HEK293 (cell line): ENCODE data around the gene FZD10.

Source experiments
- CTCF ChIA-PET: fragments of 350-600 bp; formaldehyde crosslinking; extraction: SDS; loops from one replicate; lab custom pipeline; 2021; ENCODE audit warnings: antibody characterized with exemption; lab: Yijun Ruan, JAX
- POLR2A ChIA-PET: fragments of 300-600 bp; formaldehyde crosslinking; extraction: SDS; loops from one replicate; lab custom pipeline; 2020; ENCODE audit warnings: antibody characterized with exemption, inconsistent platforms; lab: Yijun Ruan, JAX
- H3K27ac ChIP-seq: fragments of 200-500 bp; sonication (Bioruptor generic); 2 replicates; pipeline ENCODE4 v1.5.1; 2014; ENCODE audit warnings: low read depth, low read length, control low read depth, inconsistent platforms; ENCODE audit errors: extremely low read depth
- H3K36me3 ChIP-seq, 2 experiments: fragments of 200-500 bp in 1 of 2; sonication (Bioruptor generic) in 1 of 2; 1 replicate in 1 of 2; 2 replicates in 1 of 2; pipeline ENCODE4 v1.5.1; 2014 to 2017; ENCODE audit warnings: inconsistent platforms in 2 of 2, low read length in 2 of 2; ENCODE audit not compliant: control insufficient read depth in 2 of 2, insufficient read depth in 1 of 2
- H3K4me1 ChIP-seq: fragments of 200-500 bp; sonication (Bioruptor generic); 2 replicates; pipeline ENCODE4 v1.5.1; 2014; ENCODE audit warnings: mild to moderate bottlenecking, low read length, inconsistent platforms; ENCODE audit not compliant: control insufficient read depth, insufficient read depth
- H3K4me3 ChIP-seq: 2 replicates; pipeline ENCODE4 v1.5.1; 2011; ENCODE audit warnings: low read depth, mild to moderate bottlenecking, control low read depth, low read length, moderate library complexity
- H3K9me3 ChIP-seq: fragments of 200-500 bp; sonication (Bioruptor generic); 2 replicates; pipeline ENCODE4 v1.5.1; 2014; ENCODE audit warnings: low read depth, low read length, inconsistent platforms; ENCODE audit not compliant: control insufficient read depth, insufficient read depth
- KLF8 ChIP-seq: fragments of 450-650 bp; formaldehyde crosslinking; IDR thresholded peaks from 2 replicates; pipeline ENCODE4 v1.5.1; 2016; ENCODE audit warnings: missing biosample characterization, missing genetic modification characterization
- MYNN ChIP-seq: fragments of 450-650 bp; formaldehyde crosslinking; IDR thresholded peaks from 2 replicates; pipeline ENCODE4 v1.5.1; 2016; ENCODE audit warnings: missing biosample characterization, missing genetic modification characterization, borderline replicate concordance
- PRDM1 ChIP-seq: fragments of 450-650 bp; formaldehyde crosslinking; IDR thresholded peaks from 2 replicates; pipeline ENCODE4; 2016; ENCODE audit warnings: missing biosample characterization, missing genetic modification characterization
- TSHZ1 ChIP-seq: fragments of 450-650 bp; formaldehyde crosslinking; IDR thresholded peaks from 2 replicates; pipeline ENCODE4 v1.5.1; 2016; ENCODE audit warnings: missing biosample characterization, missing genetic modification characterization, borderline replicate concordance
- ZBTB26 ChIP-seq: fragments of 450-650 bp; formaldehyde crosslinking; optimal IDR thresholded peaks from 2 replicates; pipeline ENCODE3; 2016; ENCODE audit warnings: missing biosample characterization, mild to moderate bottlenecking, missing genetic modification characterization
- ZNF133 ChIP-seq: fragments of 450-650 bp; formaldehyde crosslinking; IDR thresholded peaks from 2 replicates; pipeline ENCODE4 v1.5.1; 2016; ENCODE audit warnings: missing biosample characterization, missing genetic modification characterization
- ZNF280D ChIP-seq: fragments of 450-650 bp; formaldehyde crosslinking; IDR thresholded peaks from 2 replicates; pipeline ENCODE4 v1.5.1; 2016; ENCODE audit warnings: missing biosample characterization, missing genetic modification characterization
- ZNF518A ChIP-seq: fragments of 450-650 bp; formaldehyde crosslinking; conservative IDR thresholded peaks from 2 replicates; pipeline ENCODE4 v1.5.1; 2016; ENCODE audit warnings: low read depth, missing biosample characterization, missing genetic modification characterization
- ZNF658 ChIP-seq: fragments of 450-650 bp; formaldehyde crosslinking; IDR thresholded peaks from 2 replicates; pipeline ENCODE4; 2016; ENCODE audit warnings: missing biosample characterization, missing genetic modification characterization
- ZNF660 ChIP-seq: fragments of 450-650 bp; IDR thresholded peaks from 2 replicates; pipeline ENCODE4 v1.5.1; 2018; ENCODE audit warnings: missing biosample characterization, mild to moderate bottlenecking, missing genetic modification characterization

Gene FZD10

GRCh38 chr12:130144256-130144655 lies 18.0 kb upstream of the FZD10 start (continued):
- TF ChIP-seq ZNF280D (tag by site-specific recombination) (no peak), MYNN (tag by site-specific recombination) (no peak), ZNF518A (tag by site-specific recombination) (no peak), ZBTB26 (tag by site-specific recombination) (no peak), TSHZ1 (tag by site-specific recombination) (no peak), KLF8 (tag by site-specific recombination) (no peak)

GRCh38 chr12:130145731-130146130 lies 16.5 kb upstream of the FZD10 start:
- TF ChIP-seq ZNF133 (tag by site-specific recombination) = no peak
- POLR2A ChIA-PET = no interaction called here
- Histone ChIP-seq H3K4me3 (no peak overlapping the region), H3K4me1 (no peaks in the 10 kb centered on the region), H3K36me3 (peaks cover 0 to 2% of the 10 kb centered on the region in 2 experiments; a peak in 1 of 3 replicates), H3K9me3 (no peaks in the 10 kb centered on the region), H3K27ac (no peak overlapping the region)
- CTCF ChIA-PET = no interaction called here

GRCh38 chr12:130146176-130146931 lies 15.9 kb upstream of the FZD10 start:
- Histone ChIP-seq H3K9me3 (no peaks in the 10 kb centered on the region), H3K36me3 (peaks cover 0 to 2% of the 10 kb centered on the region in 2 experiments; a peak in 1 of 3 replicates), H3K27ac (no peak overlapping the region), H3K4me3 (no peak overlapping the region), H3K4me1 (no peaks in the 10 kb centered on the region)
- TF ChIP-seq PRDM1 (tag by site-specific recombination) = no peak
- TF ChIP-seq ZNF660 (tag by site-specific recombination) = no peak
- TF ChIP-seq ZBTB26 (tag by site-specific recombination) = no peak
- TF ChIP-seq ZNF658 (tag by site-specific recombination) = no peak
- ChIA-PET POLR2A (no interaction called here), CTCF (no interaction called here)
